T-cell (primary cell): ENCODE measurements around the gene ALS2. TPM values are rescaled to one million over a fixed set of nuclear protein-coding genes. Genes with fewer than 3 reads are reported as not detected.

Experiments used
- ATAC-seq, 4 experiments: fragments of 200-7000 bp in 3 of 4; fragments of 150-1000 bp in 1 of 4; cut with Tn5 transposase; replicated peaks in 1 of 4; 1 replicate in 3 of 4; 2 replicates in 1 of 4; pipeline ENCODE4 v1.10.0; 2021; ENCODE audit warnings: moderate library complexity in 3 of 4, mild to moderate bottlenecking in 2 of 4, moderate number of reproducible peaks in 1 of 4
- CTCF ChIA-PET, 2 donors: fragments of 300-600 bp; sonication (Branson Sonifier 250); formaldehyde crosslinking; loops; one replicate each; lab custom pipeline; 2022; ENCODE audit warnings: antibody characterized with exemption in 2 of 2; lab: Charles Lee
- POLR2A ChIA-PET, 2 donors: fragments of 300-600 bp; sonication (Branson Sonifier 250); formaldehyde crosslinking; loops; one replicate each; lab custom pipeline; 2022; ENCODE audit warnings: antibody characterized with exemption in 2 of 2; lab: Charles Lee
- DNase-seq, 35 experiments: peaks; one replicate each; pipeline versions ENCODE4 v3.0.0 to v3.0.0-alpha.2; 2013 to 2023
- H3K27ac ChIP-seq: one replicate; pipeline ENCODE4 v1.5.1; 2013; ENCODE audit warnings: low read length
- H3K27me3 ChIP-seq, 2 experiments: replicated peaks in 1 of 2; 1 replicate in 1 of 2; 2 replicates in 1 of 2; pipeline versions ENCODE4 v1.6.1 to v1.7.0; 2013; ENCODE audit warnings: low read length in 1 of 2, mixed read lengths in 1 of 2; ENCODE audit not compliant: control insufficient read depth in 2 of 2, insufficient read depth in 2 of 2; ENCODE audit errors: extremely low read depth in 1 of 2
- H3K36me3 ChIP-seq, 2 donors: 1 replicate in 1 of 2; 2 replicates in 1 of 2; pipeline versions ENCODE4 v1.6.1 to v1.7.0; 2013; ENCODE audit warnings: low read length in 1 of 2; ENCODE audit not compliant: control insufficient read depth in 2 of 2, insufficient read depth in 1 of 2; ENCODE audit errors: extremely low read depth in 1 of 2
- H3K4me1 ChIP-seq, 2 experiments: 1 replicate in 1 of 2; 2 replicates in 1 of 2; pipeline versions ENCODE4 v1.6.1 to v1.7.0; 2013; ENCODE audit warnings: low read length in 2 of 2, mixed read lengths in 1 of 2; ENCODE audit not compliant: insufficient read depth in 2 of 2, control insufficient read depth in 1 of 2; ENCODE audit errors: extremely low read depth in 1 of 2
- H3K4me3 ChIP-seq, 2 donors: 1 replicate in 1 of 2; 2 replicates in 1 of 2; pipeline versions ENCODE4 v1.5.1 to v1.7.0; 2013; ENCODE audit warnings: mild to moderate bottlenecking in 2 of 2, low read length in 1 of 2, moderate library complexity in 1 of 2; ENCODE audit not compliant: control insufficient read depth in 1 of 2; ENCODE audit errors: extremely low read depth in 1 of 2
- H3K9me3 ChIP-seq: 2 replicates; pipeline ENCODE4 v1.7.0; 2013
- H3K27ac Mint-ChIP-seq, 2 donors: one replicate each; pipeline ENCODE4 v1.8.0; 2020 to 2021; ENCODE audit warnings: mild to moderate bottlenecking in 2 of 2, mixed read lengths in 2 of 2
- H3K27me3 Mint-ChIP-seq, 2 donors: one replicate each; pipeline ENCODE4 v1.8.0; 2021 to 2022; ENCODE audit warnings: mixed read lengths in 2 of 2
- H3K36me3 Mint-ChIP-seq: one replicate; pipeline ENCODE4 v1.8.0; 2021; ENCODE audit warnings: mixed read lengths
- H3K4me1 Mint-ChIP-seq, 3 donors: one replicate each; pipeline ENCODE4 v1.8.0; 2020 to 2022; ENCODE audit warnings: mixed read lengths in 3 of 3, mild to moderate bottlenecking in 1 of 3
- H3K4me3 Mint-ChIP-seq, 3 donors: one replicate each; pipeline ENCODE4 v1.8.0; 2020 to 2022; ENCODE audit warnings: mild to moderate bottlenecking in 3 of 3, mixed read lengths in 3 of 3, moderate library complexity in 3 of 3
- H3K9me3 Mint-ChIP-seq, 3 donors: one replicate each; pipeline ENCODE4 v1.8.0; 2020 to 2022; ENCODE audit warnings: mixed read lengths in 3 of 3
- WGBS: methylation state at CpG from one replicate; pipeline ENCODE4 v1.1.5; 2013; ENCODE audit warnings: missing lambda C conversion rate; ENCODE audit not compliant: insufficient coverage; 5-methylcytosine and 5-hydroxymethylcytosine counted together
- total RNA-seq, 35 experiments: library from RNA in 6 of 35; stranded (reverse) in 6 of 35; fragments of 120-200 nt in 1 of 35; gene quantifications; one replicate each; pipeline versions ENCODE4 v1.2.1 to v1.2.4 and lab custom pipeline; 2013 to 2026

The ALS2 gene
- total RNA-seq, 5 donors from 2014 or later (not counting 1 experiment from before 2014, with no cell fraction given) = 9.1 to 11.9 (median 10.3) TPM

- Mint-ChIP-seq H3K27ac (no peak overlapping the region), H3K4me1 (no peaks in the 10 kb centered on the region), H3K27me3 (no peaks in the 10 kb centered on the region), H3K36me3 (no peaks in the 10 kb centered on the region), H3K9me3 (no peaks in the 10 kb centered on the region), H3K4me3 (no peak overlapping the region)
- Histone ChIP-seq H3K36me3 (no peaks in the 10 kb centered on the region), H3K4me3 (no peak overlapping the region), H3K9me3 (no peaks in the 10 kb centered on the region), H3K27ac (no peak overlapping the region), H3K4me1 (peaks cover 0 to 4% of the 10 kb centered on the region in 2 experiments), H3K27me3 (no peaks in the 10 kb centered on the region)
- ChIA-PET POLR2A (no interaction called here), CTCF (no interaction called here)
- WGBS = 79% methylated on average over 2 of the region's 5 CpGs
- DNase-seq (no peak), ATAC-seq (no peak)
Measured at GRCh38 chr2:201661366-201661765, 119.4 kb downstream of the ALS2 start.

- Mint-ChIP-seq H3K36me3 (no peaks in the 10 kb centered on the region), H3K27me3 (no peaks in the 10 kb centered on the region), H3K4me3 (no peak overlapping the region), H3K9me3 (no peaks in the 10 kb centered on the region), H3K27ac (no peak overlapping the region), H3K4me1 (no peaks in the 10 kb centered on the region)
- DNase-seq (no peak), ATAC-seq (no peak)
- H3K27ac ChIP-seq = no peak overlapping the region
- peaks cover 0 to 9% of the 10 kb centered on the region in 2 experiments for H3K4me1 ChIP-seq
- WGBS = 90% methylated on average over 3 of the region's 5 CpGs
- H3K9me3 ChIP-seq = no peaks in the 10 kb centered on the region
- ChIA-PET CTCF (no interaction called here), POLR2A (interaction anchor here (0.6 to 0.7 kb wide), 2 partner anchors 578 to 611 kb away, joined by 3 to 5 read pairs; partner anchors contain the start of gene SUMO1 (in 1 of the 2))
- no peaks in the 10 kb centered on the region for H3K36me3 ChIP-seq
- H3K4me3 ChIP-seq = no peak overlapping the region
- no peaks in the 10 kb centered on the region for H3K27me3 ChIP-seq
Measured at GRCh38 chr2:201660293-201660895, 120.3 kb downstream of the ALS2 start.

GRCh38 chr2:201656740-201657139 is 124.0 kb downstream of the ALS2 start:
- Mint-ChIP-seq H3K4me3 (no peak overlapping the region), H3K36me3 (no peaks in the 10 kb centered on the region), H3K4me1 (no peaks in the 10 kb centered on the region), H3K9me3 (no peaks in the 10 kb centered on the region), H3K27ac (no peak overlapping the region), H3K27me3 (peaks cover 7 to 11% of the 10 kb centered on the region in 2 donors)
- Histone ChIP-seq H3K27ac (no peak overlapping the region), H3K4me1 (peaks cover 0 to 9% of the 10 kb centered on the region in 2 experiments), H3K27me3 (peaks cover 0 to 6% of the 10 kb centered on the region in 2 experiments), H3K4me3 (no peak overlapping the region), H3K36me3 (no peaks in the 10 kb centered on the region), H3K9me3 (no peaks in the 10 kb centered on the region)
- ATAC-seq (no peak), DNase-seq (no peak)
- ChIA-PET CTCF (interaction anchor here in 1 of 2 donors (0.6 kb wide), 1 partner anchor 47 kb away, joined by 3 read pairs; no protein-coding TSS in a partner anchor), POLR2A (no interaction called here)
- WGBS = 80% methylated on average over 5 of the region's 5 CpGs

GRCh38 chr2:201656102-201656501 is 124.6 kb downstream of the ALS2 start:
- CTCF ChIA-PET = no interaction called here

GRCh38 chr2:201654616-201655384 is 125.9 kb downstream of the ALS2 start:
- H3K9me3 ChIP-seq = no peaks in the 10 kb centered on the region
- no peak overlapping the region for H3K4me3 ChIP-seq
- peaks cover 0 to 9% of the 10 kb centered on the region in 2 experiments for H3K27me3 ChIP-seq
- Mint-ChIP-seq H3K36me3 (no peaks in the 10 kb centered on the region), H3K4me3 (no peak overlapping the region), H3K4me1 (no peaks in the 10 kb centered on the region), H3K9me3 (no peaks in the 10 kb centered on the region), H3K27me3 (peaks cover 7 to 11% of the 10 kb centered on the region in 2 donors), H3K27ac (no peak overlapping the region)
- WGBS = 79% methylated on average over 4 of the region's 5 CpGs
- no peak overlapping the region for H3K27ac ChIP-seq
- no peaks in the 10 kb centered on the region for H3K36me3 ChIP-seq
- no peak for ATAC-seq
- H3K4me1 ChIP-seq = peaks cover 0 to 9% of the 10 kb centered on the region in 2 experiments
- ChIA-PET CTCF (interaction anchor here in 1 of 2 donors (1.6 kb wide), 1 partner anchor 10 kb away, joined by 4 read pairs; no protein-coding TSS in a partner anchor), POLR2A (no interaction called here)
- no peak for DNase-seq

More at GRCh38 chr2:201656102-201656501, 124.6 kb downstream of the ALS2 start:
- DNase-seq (peak in 27 of 35 experiments; percentile 2 to 63 (median 27)), ATAC-seq (peak in 2 of 4 experiments; percentile 51 to 56)
- Mint-ChIP-seq H3K4me3 (no peak overlapping the region), H3K9me3 (no peaks in the 10 kb centered on the region), H3K4me1 (no peaks in the 10 kb centered on the region), H3K36me3 (no peaks in the 10 kb centered on the region), H3K27ac (no peak overlapping the region), H3K27me3 (peaks cover 7 to 11% of the 10 kb centered on the region in 2 donors)
- Histone ChIP-seq H3K4me1 (peaks cover 0 to 9% of the 10 kb centered on the region in 2 experiments), H3K4me3 (no peak overlapping the region), H3K27ac (no peak overlapping the region), H3K27me3 (peaks cover 0 to 9% of the 10 kb centered on the region in 2 experiments), H3K9me3 (no peaks in the 10 kb centered on the region), H3K36me3 (no peaks in the 10 kb centered on the region)
- 62% methylated on average over 6 of the region's 11 CpGs for WGBS
- POLR2A ChIA-PET = no interaction called here

GRCh38 chr2:201653221-201653620 is 127.5 kb downstream of the ALS2 start:
- ATAC-seq = no peak
- H3K9me3 ChIP-seq = no peaks in the 10 kb centered on the region
- Mint-ChIP-seq H3K36me3 (no peaks in the 10 kb centered on the region), H3K27ac (no peak overlapping the region), H3K4me1 (no peaks in the 10 kb centered on the region), H3K27me3 (peaks cover 7 to 11% of the 10 kb centered on the region in 2 donors), H3K4me3 (no peak overlapping the region), H3K9me3 (no peaks in the 10 kb centered on the region)
- H3K36me3 ChIP-seq = no peaks in the 10 kb centered on the region
- no peak overlapping the region for H3K4me3 ChIP-seq
- H3K4me1 ChIP-seq = peaks cover 0 to 9% of the 10 kb centered on the region in 2 experiments
- CTCF ChIA-PET = interaction anchor here in 1 of 2 donors (1.6 kb wide), 1 partner anchor 9 kb away, joined by 4 read pairs; no protein-coding TSS in a partner anchor
- H3K27me3 ChIP-seq = peaks cover 0 to 9% of the 10 kb centered on the region in 2 experiments
- no CpG with 5 or more reads among the region's 6 CpGs for WGBS
- no peak for DNase-seq
- POLR2A ChIA-PET = interaction anchor here (0.6 to 0.7 kb wide), 3 partner anchors 198 to 835 kb away, joined by 3 read pairs; no protein-coding TSS in a partner anchor
- H3K27ac ChIP-seq = no peak overlapping the region
